Colon (tissue), 2 donors: Measurements from ENCODE around the gene NEB.

ENCODE experiments used
- FAIRE-seq: peaks from 2 replicates; lab custom pipeline; 2012; peaks lifted over from hg19 to GRCh38; lab: Jason Lieb, UNC
- donor health status: control.
- donor health status: control.

Gene NEB

GRCh38 chr2:151549191-151549590 lies 185.1 kb downstream of the NEB start:
- FAIRE-seq: no peak

DNA sequence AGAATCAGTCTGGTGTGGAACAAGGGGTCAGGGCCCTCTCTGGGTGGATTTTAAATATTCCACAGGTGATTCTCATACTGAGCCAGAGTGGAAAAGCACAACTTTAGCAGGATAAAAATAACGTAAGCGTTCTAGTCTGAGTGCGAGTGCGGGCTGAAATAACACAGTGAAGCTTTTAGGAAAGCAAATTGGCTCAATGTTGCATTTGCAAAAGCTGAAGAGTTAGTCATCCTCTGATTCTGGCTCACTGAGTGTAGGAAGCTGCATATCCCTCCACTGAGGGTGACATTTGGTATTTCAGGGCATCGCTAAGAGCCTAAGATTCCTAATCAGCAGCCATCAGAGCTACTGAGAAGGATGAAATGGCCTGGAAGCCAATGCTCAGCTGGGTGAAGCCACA lies 189.8 kb downstream of the NEB start:
- FAIRE-seq: no peak

- FAIRE-seq: no peak
Observed at GRCh38 chr2:151543876-151544275, 190.4 kb downstream of the NEB start.

- no peak for FAIRE-seq
Observed at GRCh38 chr2:151534001-151534400, 200.3 kb downstream of the NEB start.

DNA sequence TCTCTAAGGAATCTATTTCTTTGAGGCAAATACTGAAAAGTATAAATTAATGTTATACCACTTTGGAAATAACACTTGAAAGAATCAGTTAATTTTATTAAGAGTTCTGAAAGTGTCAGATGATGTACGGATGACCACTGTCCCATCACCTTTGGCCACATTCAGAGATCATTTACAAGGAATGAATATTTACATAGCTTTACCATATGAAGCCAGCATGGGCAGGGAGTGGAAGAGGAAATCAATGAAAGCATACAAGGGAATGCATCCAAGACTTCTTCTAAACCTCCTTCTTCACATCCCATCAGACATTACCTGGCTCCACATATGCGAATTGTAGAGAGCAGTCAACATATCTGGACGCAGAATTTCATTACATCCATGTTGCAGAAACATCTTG lies 201.1 kb downstream of the NEB start:
- no peak for FAIRE-seq

DNA sequence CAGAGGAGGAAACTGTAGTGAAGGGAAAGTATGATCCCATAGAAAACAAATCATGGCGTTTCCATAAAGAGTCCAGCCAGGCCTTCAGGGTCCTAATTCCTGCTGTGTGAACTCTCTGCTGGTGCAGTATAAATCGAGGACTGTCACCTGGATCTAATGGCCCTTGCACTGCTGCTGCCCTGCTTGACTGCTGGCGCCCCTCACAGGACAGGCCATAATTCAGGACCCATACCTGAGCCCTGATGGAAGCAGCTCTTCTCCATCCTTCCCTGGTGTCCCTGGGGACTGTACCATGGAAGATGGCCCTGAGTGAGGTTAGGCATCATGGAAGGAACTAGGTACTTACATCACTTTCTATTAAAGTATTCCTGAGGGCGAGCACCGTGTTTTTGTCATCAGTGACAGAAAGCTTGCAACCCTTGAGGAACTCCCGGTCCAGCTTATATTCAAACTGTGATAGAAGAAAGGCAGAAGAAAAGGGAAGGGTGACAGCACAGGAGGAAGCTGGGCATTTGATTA lies 207.6 kb downstream of the NEB start:
- FAIRE-seq: no peak

DNA sequence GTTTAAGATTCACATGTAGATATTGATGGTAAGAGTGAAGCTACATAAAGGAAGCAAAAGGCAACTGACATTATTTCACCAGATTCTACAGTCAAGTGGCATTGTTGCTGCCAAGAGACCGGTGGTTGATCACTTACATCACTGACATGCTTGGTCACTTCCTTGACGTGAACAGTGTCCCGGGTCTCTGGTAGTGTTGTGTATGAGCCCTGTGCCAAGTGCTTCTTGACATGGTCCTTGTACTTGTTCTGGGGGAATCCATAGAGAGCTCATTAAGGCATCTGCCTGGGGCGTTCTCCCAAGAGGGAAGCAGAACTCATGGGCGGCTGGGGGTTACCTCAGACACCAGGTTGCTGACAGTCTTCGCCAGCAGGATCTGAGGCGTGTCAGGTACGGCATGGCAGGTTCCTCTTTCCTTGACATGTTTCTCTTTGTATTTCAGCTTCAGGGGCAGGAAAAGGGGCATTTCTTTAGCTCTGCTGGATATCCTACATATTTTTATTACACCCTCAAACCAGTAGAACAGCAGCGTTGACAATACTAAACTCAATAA lies 208.4 kb downstream of the NEB start:
- no peak for FAIRE-seq

DNA sequence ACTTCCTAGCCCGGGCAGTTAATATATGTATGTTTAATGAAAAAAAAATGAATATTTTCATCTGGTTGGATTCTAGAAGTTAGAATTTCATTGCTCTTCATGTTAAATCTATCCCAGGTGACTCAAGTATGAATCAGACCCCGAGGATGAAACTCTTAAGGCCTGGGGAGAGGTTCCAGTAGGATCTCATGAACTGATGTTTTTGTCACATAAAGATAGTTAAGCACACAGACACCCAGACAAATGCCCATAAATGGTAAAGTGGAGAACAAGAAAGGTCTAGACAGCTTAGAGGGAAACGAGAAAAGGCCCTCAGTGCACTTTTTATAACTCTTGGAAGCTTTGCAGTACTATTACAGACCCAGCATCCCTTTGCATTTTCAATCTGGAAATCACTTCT lies 210.4 kb downstream of the NEB start:
- no peak for FAIRE-seq

DNA sequence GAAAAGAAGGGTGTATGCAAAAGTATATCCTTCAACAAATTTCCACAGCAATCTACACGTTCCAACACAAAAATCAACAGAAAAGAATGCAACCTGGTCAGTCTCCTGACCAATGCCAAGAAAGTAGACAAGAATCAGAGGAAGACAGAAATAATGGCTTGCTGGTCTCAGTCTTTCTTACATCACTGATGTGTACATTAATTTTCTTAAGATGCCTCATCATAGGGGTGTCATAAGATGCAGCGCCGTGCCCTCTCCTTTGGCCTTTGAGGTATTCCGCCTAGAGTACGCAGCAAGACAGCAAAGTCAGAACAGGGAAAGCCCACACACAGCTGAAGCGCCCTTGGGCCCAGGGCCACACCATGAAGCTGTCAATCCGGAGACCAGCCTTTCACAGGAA lies 211.7 kb downstream of the NEB start:
- no peak for FAIRE-seq

DNA sequence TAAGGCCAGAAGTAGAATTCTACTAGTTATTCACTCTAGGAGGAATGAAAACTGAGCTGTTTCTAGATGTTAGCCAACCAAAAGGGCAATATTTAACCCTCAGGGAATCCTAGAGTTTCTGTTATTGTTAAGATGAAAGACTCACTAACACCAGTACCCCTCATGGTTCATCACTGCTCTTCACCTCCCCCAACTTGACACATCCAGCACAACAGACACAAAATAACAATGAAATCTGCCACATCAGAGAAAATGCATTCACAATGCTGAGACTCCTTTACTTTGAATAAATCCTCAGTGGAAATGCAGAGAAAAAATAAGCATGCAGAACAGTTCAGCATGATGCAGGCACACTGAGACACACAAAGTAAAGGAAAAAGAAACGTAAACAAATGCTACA lies 213.3 kb downstream of the NEB start:
- no peak for FAIRE-seq

DNA sequence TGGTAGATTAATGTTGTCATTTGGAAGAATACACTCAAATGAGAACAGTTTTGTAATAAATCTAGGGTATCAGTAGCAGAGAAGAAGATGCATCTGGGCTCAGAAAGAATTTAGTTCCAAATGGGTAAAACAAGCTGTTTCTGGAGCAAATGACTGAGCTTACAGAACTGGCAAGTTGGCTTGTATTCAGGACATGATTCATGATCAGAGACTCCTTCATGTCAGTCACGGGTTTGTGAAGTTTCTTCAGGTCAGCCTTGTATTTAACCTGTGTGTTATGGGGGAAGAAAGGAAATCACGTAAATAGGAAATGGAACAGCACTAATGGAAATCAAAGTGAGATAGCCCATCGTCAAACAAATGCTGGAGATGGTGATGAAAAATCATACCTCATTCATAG lies 215.5 kb downstream of the NEB start:
- no peak for FAIRE-seq

- no peak for FAIRE-seq
Observed at GRCh38 chr2:151508519-151508918, 225.8 kb downstream of the NEB start.

DNA sequence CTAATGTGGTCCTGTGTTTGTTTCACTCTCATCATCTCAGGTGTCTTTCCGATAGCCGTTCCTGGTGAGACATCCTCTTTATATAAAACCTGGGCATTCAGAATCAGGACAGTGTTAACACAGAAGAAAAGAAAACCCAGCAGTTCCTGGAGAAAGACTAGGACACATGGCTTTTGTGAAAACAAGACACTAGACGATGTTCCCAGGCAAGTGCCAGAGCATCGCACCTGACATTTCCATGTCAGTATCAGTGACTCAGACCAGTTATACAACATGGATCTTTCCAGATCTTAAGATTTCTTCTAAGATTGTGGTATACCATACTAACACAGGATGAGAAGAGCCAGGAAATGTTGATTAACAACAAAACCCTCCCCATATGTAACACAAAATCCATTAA lies 228.1 kb downstream of the NEB start:
- no peak for FAIRE-seq

- FAIRE-seq: no peak
Observed at GRCh38 chr2:151498178-151498577, 236.1 kb downstream of the NEB start.

DNA sequence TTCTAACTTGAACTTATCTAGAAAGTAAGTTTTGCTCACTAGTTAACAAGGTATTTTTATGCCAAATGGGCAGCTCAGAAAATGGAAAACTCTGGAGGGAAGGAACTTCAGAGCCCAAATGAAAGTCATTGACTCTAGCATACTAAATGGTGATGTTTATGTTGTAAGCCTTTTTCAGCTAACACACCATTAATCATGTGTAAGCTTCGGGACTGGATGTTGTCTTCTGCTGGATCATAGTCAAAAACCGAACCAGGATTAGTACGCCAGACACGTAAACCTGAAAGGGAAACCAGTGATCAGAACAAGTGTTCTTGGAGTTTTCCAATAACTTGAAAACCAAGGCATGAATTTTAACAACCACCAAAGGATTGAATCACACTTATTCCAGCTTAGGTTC lies 242.8 kb downstream of the NEB start:
- no peak for FAIRE-seq

- FAIRE-seq: no peak
Observed at GRCh38 chr2:151490276-151490675, 244.0 kb downstream of the NEB start.

GRCh38 chr2:151486053-151486452 lies 248.2 kb downstream of the NEB start:
- FAIRE-seq: no peak

DNA sequence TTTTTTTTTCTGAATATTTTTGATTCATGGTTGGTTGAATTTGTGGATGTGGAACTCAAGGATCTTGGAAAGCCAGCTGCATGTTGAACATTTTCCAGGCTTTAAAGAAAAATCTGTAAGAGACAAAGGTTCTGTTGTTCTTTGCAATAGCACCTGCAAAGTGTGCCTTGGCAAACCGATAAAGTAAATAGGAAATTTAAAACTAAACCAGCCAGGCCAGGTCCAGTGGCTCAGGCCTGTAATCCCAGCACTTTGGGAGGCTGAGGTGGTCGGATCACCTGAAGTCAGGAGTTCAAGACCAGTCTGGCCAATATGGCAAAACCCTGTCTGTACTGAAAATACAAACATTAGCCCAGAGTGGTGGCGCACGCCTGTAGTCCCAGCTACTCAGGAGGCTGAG lies 250.2 kb downstream of the NEB start:
- no peak for FAIRE-seq

DNA sequence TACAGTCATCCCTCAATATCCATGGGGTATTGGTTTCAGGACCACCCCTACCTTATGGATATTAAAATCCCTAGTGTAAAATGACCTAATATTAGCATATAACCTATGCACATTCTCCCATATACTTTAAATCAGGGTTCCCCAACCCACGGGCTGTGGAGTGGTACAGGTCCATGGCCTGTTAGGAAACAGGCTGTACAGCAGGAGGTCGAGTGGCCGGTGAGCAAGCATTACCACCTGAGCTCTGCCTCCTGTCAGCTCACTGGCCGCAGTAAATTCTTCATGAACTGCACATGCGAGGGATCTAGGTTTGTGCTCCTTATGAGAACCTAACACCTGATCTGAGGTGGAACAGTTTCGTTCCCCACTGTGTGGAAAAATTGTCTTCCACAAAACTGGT lies 250.7 kb downstream of the NEB start:
- FAIRE-seq: no peak

DNA sequence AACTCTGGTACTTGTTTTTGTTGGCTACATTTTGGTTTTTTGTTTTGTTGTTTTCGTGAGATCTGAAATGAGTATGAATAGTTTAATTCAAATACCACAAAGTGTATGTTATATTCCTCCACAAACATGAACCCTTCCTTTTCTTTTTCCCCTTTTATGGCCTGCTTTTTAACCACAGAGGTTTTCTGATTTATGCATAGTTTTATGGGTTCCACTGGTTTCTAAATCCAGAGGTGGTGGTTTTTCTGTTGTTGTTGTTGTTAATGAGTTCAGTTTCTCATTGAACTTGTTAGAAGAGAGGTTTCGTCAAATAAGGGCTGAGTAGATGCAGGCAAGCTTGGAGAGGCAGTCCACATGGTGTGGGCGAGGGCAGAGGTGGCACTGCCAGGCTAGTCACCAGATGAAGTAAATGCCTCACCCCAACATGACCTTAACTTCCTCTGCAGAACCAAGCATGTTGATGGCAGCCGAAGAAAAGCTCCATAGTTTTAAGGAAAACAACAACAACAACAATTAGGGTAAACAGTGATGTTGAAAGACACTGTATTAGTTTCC lies 252.0 kb downstream of the NEB start:
- FAIRE-seq: no peak

- FAIRE-seq: no peak
Observed at GRCh38 chr2:151481744-151482143, 252.5 kb downstream of the NEB start.

DNA sequence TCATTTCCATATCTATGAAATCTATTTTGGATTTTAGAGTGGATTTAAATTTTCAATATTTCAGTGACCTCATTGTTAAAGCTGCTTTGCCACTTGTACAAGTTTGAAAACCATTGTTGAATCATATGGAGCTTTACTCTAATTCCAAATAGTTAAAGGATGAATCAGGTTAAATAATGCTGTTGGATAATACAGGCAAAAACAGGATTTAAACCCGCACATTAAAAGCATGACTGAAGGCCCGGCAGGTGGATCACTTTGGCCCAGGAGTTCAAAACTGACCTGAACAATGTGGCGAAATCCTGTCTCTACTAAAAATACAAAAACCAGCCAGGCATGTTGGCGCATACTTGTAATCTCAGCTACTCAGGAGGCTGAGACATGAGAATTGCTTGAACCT lies 256.3 kb downstream of the NEB start:
- no peak for FAIRE-seq

DNA sequence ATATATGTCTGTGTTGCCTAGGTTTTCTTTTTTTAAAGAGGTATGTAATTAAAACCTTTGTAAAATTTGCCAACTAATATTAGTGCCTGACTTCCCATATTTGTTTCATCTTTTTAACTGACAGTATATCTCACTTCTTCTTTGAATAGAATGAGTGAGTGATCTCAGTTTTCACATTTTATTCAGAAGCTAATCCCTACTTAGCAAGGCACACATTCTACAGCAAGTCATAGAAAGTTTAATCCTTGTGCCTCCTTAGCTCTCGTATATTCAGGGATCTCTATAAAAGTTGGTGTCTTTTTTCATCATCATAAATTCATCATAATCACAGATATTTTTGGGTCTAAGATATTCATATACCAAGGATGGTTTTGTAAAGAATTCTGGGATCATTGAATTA lies 258.0 kb downstream of the NEB start:
- no peak for FAIRE-seq

DNA sequence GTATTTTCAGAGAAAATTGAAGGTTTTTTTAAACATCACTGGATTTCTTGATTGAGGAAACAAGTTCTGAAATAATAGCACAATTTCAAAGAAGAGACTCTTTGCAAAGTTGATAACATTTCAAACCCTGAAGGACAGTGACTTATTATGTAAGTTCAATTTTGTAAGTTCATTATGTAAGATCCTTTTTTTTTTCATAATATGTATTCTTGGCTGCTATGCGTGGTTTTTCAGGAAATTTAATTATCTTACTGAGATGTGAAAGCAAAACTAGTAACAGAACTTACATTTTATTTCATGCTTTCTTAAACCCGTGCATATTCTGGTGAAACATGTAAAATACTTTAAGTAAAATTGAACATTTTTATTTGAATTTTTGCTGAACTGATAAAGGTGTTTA lies 259.2 kb downstream of the NEB start:
- no peak for FAIRE-seq

DNA sequence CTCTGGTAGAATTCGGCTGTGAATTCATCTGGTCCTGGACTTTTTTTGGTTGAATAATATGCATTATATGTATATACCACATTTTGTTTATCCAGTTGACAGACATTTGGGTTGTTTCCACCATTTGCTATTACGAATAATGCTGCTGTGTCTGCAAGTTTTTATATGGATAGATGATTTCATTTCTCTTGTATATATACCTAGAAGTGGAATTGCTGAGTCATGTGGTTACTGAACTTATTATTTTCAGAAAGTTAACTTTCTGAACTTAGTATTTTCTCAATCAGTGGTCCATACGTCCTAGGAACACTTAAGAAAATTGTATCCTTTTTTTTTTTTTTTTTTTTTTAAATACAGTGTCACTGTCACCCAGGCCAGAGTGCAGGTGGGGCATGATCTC lies 261.3 kb downstream of the NEB start:
- FAIRE-seq: no peak
